ENCODE data around the gene MAMDC4. TPM values are rescaled to one million over a fixed set of nuclear protein-coding genes. Genes with fewer than 3 reads are reported as not detected.
"Not testable (repeated sequence)": the region's sequence is repeated elsewhere in the genome, so short reads cannot be mapped to it uniquely, and the experiment has no call there.

MAMDC4 gene
- total RNA-seq, 1 donor from 2014 or later: 3.7 TPM

- Histone ChIP-seq H3K4me3 (ENCODE audit: low read depth, low read length) (peak within 1 kb of the TSS; percentile 27), H3K27me3 (ENCODE audit: control insufficient read depth, insufficient read depth, low read length) (peaks cover 36% of the 10 kb centered on the region)
- TF ChIP-seq CTCF (IDR thresholded peaks at IDR 0.05; ENCODE audit: insufficient read depth, low read length, poor library complexity, severe bottlenecking): peak; percentile 95
- DNase-seq (ENCODE audit: low read depth); H3K36me3 ChIP-seq (ENCODE audit: control insufficient read depth, insufficient read depth, low read length): not testable (repeated sequence)
These were observed 9.7 kb upstream of the MAMDC4 start, which contains the start of gene AJM1 for GRCh38 chr9:136842380-136842948. AJM1 (plus strand) TSS chr9:136842478; CDS start chr9:136844415, 1,937 bp downstream.

- H3K4me3 ChIP-seq (ENCODE audit: low read depth, low read length); H3K36me3 ChIP-seq (ENCODE audit: control insufficient read depth, insufficient read depth, low read length); DNase-seq (ENCODE audit: low read depth): not testable (repeated sequence)
- peaks cover 40% of the 10 kb centered on the region for H3K27me3 ChIP-seq (ENCODE audit: control insufficient read depth, insufficient read depth, low read length)
These were observed 8.9 kb upstream of the MAMDC4 start for GRCh38 chr9:136843159-136843800.

GRCh38 chr9:136843801-136844740 lies 8.1 kb upstream of the MAMDC4 start:
- H3K36me3 ChIP-seq (ENCODE audit: control insufficient read depth, insufficient read depth, low read length); H3K4me3 ChIP-seq (ENCODE audit: low read depth, low read length); DNase-seq (ENCODE audit: low read depth): not testable (repeated sequence)
- peak; percentile 51 for TF ChIP-seq CTCF (IDR thresholded peaks at IDR 0.05; ENCODE audit: insufficient read depth, low read length, poor library complexity, severe bottlenecking)
- peaks cover 40% of the 10 kb centered on the region for H3K27me3 ChIP-seq (ENCODE audit: control insufficient read depth, insufficient read depth, low read length)

- TF ChIP-seq CTCF (IDR thresholded peaks at IDR 0.05; ENCODE audit: insufficient read depth, low read length, poor library complexity, severe bottlenecking): no peak
- peaks cover 40% of the 10 kb centered on the region for H3K27me3 ChIP-seq (ENCODE audit: control insufficient read depth, insufficient read depth, low read length)
These were observed 7.2 kb upstream of the MAMDC4 start for GRCh38 chr9:136844761-136845464.

GRCh38 chr9:136845465-136846260 lies 6.5 kb upstream of the MAMDC4 start:
- Histone ChIP-seq H3K36me3 (ENCODE audit: control insufficient read depth, insufficient read depth, low read length) (no peaks in the 10 kb centered on the region), H3K4me3 (ENCODE audit: low read depth, low read length) (no peak overlapping the region), H3K27me3 (ENCODE audit: control insufficient read depth, insufficient read depth, low read length) (peaks cover 40% of the 10 kb centered on the region)
- DNase-seq (ENCODE audit: low read depth): no peak
- no peak for TF ChIP-seq CTCF (IDR thresholded peaks at IDR 0.05; ENCODE audit: insufficient read depth, low read length, poor library complexity, severe bottlenecking)

More at GRCh38 chr9:136844761-136845464, 7.2 kb upstream of the MAMDC4 start:
- Histone ChIP-seq H3K36me3 (ENCODE audit: control insufficient read depth, insufficient read depth, low read length) (no peaks in the 10 kb centered on the region), H3K4me3 (ENCODE audit: low read depth, low read length) (no peak overlapping the region)
- DNase-seq (ENCODE audit: low read depth): no peak

All from kidney epithelial cell (primary cell).